PC-9 (cell line): ENCODE results near the gene FAM3B.

ENCODE experiments used
- EZH2 ChIP-seq: fragments of 200-600 bp; sonication (generic); IDR thresholded peaks from 2 replicates; pipeline ENCODE4 v1.8.0; 2017; ENCODE audit warnings: antibody characterized with exemption, low read depth
- TF ChIP-seq, protein P1 (sequence below): fragments of 200-600 bp; sonication (generic); conservative IDR thresholded peaks from 2 replicates; pipeline ENCODE4 v1.6.1; 2017; ENCODE audit warnings: mixed run types, antibody characterized with exemption, mild to moderate bottlenecking, moderate library complexity

DNA sequence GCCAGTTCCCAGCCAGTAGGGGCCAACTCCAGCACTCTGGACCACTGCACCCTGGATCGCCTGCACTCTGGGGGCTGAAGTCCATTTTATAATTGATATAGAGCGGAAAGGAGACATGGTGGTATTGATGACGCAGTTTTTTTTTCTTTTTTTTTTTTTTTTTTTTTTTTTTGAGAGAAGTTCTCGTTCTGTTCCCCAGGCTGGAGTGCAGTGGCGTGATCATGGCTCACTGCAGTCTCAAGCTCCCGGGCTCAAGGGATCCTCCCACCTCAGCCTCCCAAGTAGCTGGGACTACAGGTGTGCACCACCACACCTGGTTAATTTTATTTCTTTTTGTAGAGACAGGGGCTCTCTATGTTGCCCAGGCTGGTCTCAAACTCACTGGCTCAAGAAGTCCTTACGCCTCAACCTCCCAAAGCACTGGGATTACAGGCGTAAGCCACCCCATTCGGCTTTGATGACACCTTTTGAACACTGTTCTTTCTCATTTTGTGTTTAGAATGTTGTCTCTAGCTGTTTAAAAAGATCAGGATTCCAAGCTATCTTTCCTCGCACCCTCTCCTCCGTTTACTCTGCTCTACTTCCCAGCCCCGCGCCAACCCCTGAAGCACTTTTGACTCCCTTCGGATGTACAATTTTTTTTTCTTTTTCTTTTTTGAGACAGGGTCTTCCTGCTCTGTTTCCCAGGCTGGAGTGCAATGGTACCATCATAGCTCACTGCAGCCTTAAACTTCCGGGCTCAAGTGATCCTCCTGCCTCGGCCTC is 46.2 kb downstream of the FAM3B start:
- TF ChIP-seq, protein P1, sequence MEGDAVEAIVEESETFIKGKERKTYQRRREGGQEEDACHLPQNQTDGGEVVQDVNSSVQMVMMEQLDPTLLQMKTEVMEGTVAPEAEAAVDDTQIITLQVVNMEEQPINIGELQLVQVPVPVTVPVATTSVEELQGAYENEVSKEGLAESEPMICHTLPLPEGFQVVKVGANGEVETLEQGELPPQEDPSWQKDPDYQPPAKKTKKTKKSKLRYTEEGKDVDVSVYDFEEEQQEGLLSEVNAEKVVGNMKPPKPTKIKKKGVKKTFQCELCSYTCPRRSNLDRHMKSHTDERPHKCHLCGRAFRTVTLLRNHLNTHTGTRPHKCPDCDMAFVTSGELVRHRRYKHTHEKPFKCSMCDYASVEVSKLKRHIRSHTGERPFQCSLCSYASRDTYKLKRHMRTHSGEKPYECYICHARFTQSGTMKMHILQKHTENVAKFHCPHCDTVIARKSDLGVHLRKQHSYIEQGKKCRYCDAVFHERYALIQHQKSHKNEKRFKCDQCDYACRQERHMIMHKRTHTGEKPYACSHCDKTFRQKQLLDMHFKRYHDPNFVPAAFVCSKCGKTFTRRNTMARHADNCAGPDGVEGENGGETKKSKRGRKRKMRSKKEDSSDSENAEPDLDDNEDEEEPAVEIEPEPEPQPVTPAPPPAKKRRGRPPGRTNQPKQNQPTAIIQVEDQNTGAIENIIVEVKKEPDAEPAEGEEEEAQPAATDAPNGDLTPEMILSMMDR = no peak
- no peak for TF ChIP-seq EZH2
